PC-9 (cell line): Measurements from ENCODE around the gene LRP1B.

Experiments used
- CTCF ChIP-seq: fragments of 200-600 bp; sonication (generic); conservative IDR thresholded peaks from 2 replicates; pipeline ENCODE4 v1.6.1; 2017; ENCODE audit warnings: mixed run types, antibody characterized with exemption, mild to moderate bottlenecking, moderate library complexity
- EZH2 ChIP-seq: fragments of 200-600 bp; sonication (generic); IDR thresholded peaks from 2 replicates; pipeline ENCODE4 v1.8.0; 2017; ENCODE audit warnings: antibody characterized with exemption, low read depth

- TF ChIP-seq CTCF (no peak), EZH2 (no peak)
These were observed 1621.1 kb downstream of the LRP1B start for GRCh38 chr2:140509765-140510164.
